HepG2 (cell line): ENCODE results near the gene UBR7. TPM values are rescaled to one million over a fixed set of nuclear protein-coding genes. Genes with fewer than 3 reads are reported as not detected.

Experiments used
- ATF4 ChIP-seq, 2 experiments: fragments of 450-650 bp in 1 of 2; sonication (generic) in 1 of 2; formaldehyde crosslinking; IDR thresholded peaks; 2 replicates each; pipeline versions ENCODE4 v1.5.0 to v1.8.0; 2020 to 2022; ENCODE audit warnings: mild to moderate bottlenecking in 1 of 2, missing genetic modification reagents in 1 of 2
- CCAR2 ChIP-seq: fragments of 200-400 bp; formaldehyde crosslinking; optimal IDR thresholded peaks from 2 replicates; pipeline ENCODE3; 2018; ENCODE audit warnings: low read depth, mild to moderate bottlenecking, low read length, moderate library complexity
- CREB3 ChIP-seq: sonication (generic); formaldehyde crosslinking; IDR thresholded peaks from 2 replicates; pipeline ENCODE4 v1.5.0; 2020; ENCODE audit warnings: missing genetic modification reagents
- CTCF ChIP-seq: sonication (generic); formaldehyde crosslinking; IDR thresholded peaks from 2 replicates; pipeline ENCODE4 v1.5.0; 2020; ENCODE audit warnings: mild to moderate bottlenecking, missing genetic modification reagents, moderate library complexity
- E2F2 ChIP-seq: sonication (generic); formaldehyde crosslinking; IDR thresholded peaks from 2 replicates; pipeline ENCODE4 v1.4.0; 2020; ENCODE audit warnings: missing genetic modification reagents, borderline replicate concordance
- FOXP4 ChIP-seq: sonication (generic); formaldehyde crosslinking; IDR thresholded peaks from 2 replicates; pipeline ENCODE4 v1.4.0; 2020; ENCODE audit warnings: missing genetic modification reagents
- GABPA ChIP-seq, 2 experiments: IDR thresholded peaks; 2 replicates each; pipeline ENCODE4 v1.6.1; 2011 to 2016; ENCODE audit warnings: low read depth in 2 of 2, low read length in 1 of 2, missing biosample characterization in 1 of 2, missing genetic modification characterization in 1 of 2
- KLF6 ChIP-seq: IDR thresholded peaks from 2 replicates; pipeline ENCODE4 v1.8.0; 2016; ENCODE audit warnings: missing biosample characterization, missing genetic modification reagents
- MED8 ChIP-seq: sonication (generic); formaldehyde crosslinking; IDR thresholded peaks from 2 replicates; pipeline ENCODE4 v1.8.1; 2023; ENCODE audit warnings: mild to moderate bottlenecking, missing genetic modification reagents; ENCODE audit not compliant: insufficient replicate concordance
- PCBP1 ChIP-seq: fragments of 200-400 bp; formaldehyde crosslinking; IDR thresholded peaks from 2 replicates; pipeline ENCODE4 v1.6.1; 2017; ENCODE audit warnings: mild to moderate bottlenecking, low read depth, low read length, borderline replicate concordance
- SNAPC2 ChIP-seq: sonication (generic); formaldehyde crosslinking; IDR thresholded peaks from 2 replicates; pipeline ENCODE4 v1.8.1; 2022; ENCODE audit warnings: mild to moderate bottlenecking, missing genetic modification reagents
- SP4 ChIP-seq: sonication (generic); formaldehyde crosslinking; IDR thresholded peaks from 2 replicates; pipeline ENCODE4 v1.8.1; 2023; ENCODE audit warnings: mild to moderate bottlenecking, missing genetic modification reagents
- TBP ChIP-seq: sonication (generic); formaldehyde crosslinking; IDR thresholded peaks from 2 replicates; pipeline ENCODE4 v1.5.0; 2020; ENCODE audit warnings: missing genetic modification reagents
- TFDP2 ChIP-seq: sonication (generic); formaldehyde crosslinking; IDR thresholded peaks from 2 replicates; pipeline ENCODE4 v1.4.0; 2020; ENCODE audit warnings: missing genetic modification reagents
- THAP7 ChIP-seq: sonication (generic); formaldehyde crosslinking; IDR thresholded peaks from 2 replicates; pipeline ENCODE4 v1.8.1; 2023; ENCODE audit warnings: mild to moderate bottlenecking, missing genetic modification reagents
- TMF1 ChIP-seq: sonication (generic); formaldehyde crosslinking; IDR thresholded peaks from 2 replicates; pipeline ENCODE4 v1.8.1; 2022; ENCODE audit warnings: low read depth, missing genetic modification reagents
- ZFP37 ChIP-seq: sonication (generic); formaldehyde crosslinking; IDR thresholded peaks from 2 replicates; pipeline ENCODE4 v1.4.0; 2020; ENCODE audit warnings: missing genetic modification reagents, borderline replicate concordance
- ZNF773 ChIP-seq: sonication (generic); formaldehyde crosslinking; IDR thresholded peaks from 2 replicates; pipeline ENCODE4 v1.4.0; 2020; ENCODE audit warnings: missing genetic modification reagents, borderline replicate concordance
- polyA plus RNA-seq, 8 experiments: library from polyadenylated mRNA; depleted of rRNA in 3 of 8; stranded (reverse) in 7 of 8; unstranded in 1 of 8; fragments of >200 nt; fragmentation: Illumina TruSeq in 4 of 8; extraction: Trizol in 4 of 8; gene quantifications; 2 replicates each; pipeline versions ENCODE4 v1.2.1 to v1.2.3, GENCODE V29; 2011 to 2016; ENCODE audit warnings: low read depth in 4 of 8, missing spikeins in 1 of 8, mixed read lengths in 1 of 8; ENCODE audit not compliant: insufficient read depth in 1 of 8
- total RNA-seq, 5 experiments: library from RNA; depleted of rRNA; stranded (reverse); fragments of >200 nt; fragmentation: Illumina TruSeq; extraction: Trizol; gene quantifications; 2 replicates each; pipeline ENCODE4 v1.2.3, GENCODE V29; 2016; ENCODE audit warnings: low read depth in 1 of 5

The UBR7 gene
- total and polyA plus RNA-seq, 2 of the 13 experiments (the other 11 are each of a cell fraction or from before 2014, with no cell fraction given) = 11.0 to 19.7 TPM

- peak; percentile 3 for TF ChIP-seq MED8 (CRISPR knock-in tag)
- peak; percentile 80 for TF ChIP-seq SP4
- peak; percentile 88 for TF ChIP-seq GABPA (IDR thresholded peaks at IDR 0.05; ENCODE audit: low read depth, low read length)
- peak; percentile 77 for TF ChIP-seq GABPA (CRISPR knock-in tag; IDR thresholded peaks at IDR 0.05; ENCODE audit: low read depth)
- 0 out of 2 replicates have a peak, but pooled peaks have one; percentile 45 for TF ChIP-seq KLF6 (CRISPR knock-in tag)
- TF ChIP-seq ZNF773 (CRISPR knock-in tag) = peak; percentile 46; the same call in 1 of the 2 replicates
- TF ChIP-seq CCAR2 = no peak
- TF ChIP-seq CREB3 (CRISPR knock-in tag) = peak; percentile 94
- TF ChIP-seq FOXP4 (CRISPR knock-in tag) = peak; percentile 24; the same call in 1 of the 2 replicates
- TF ChIP-seq E2F2 (CRISPR knock-in tag) = 0 out of 2 replicates have a peak, but pooled peaks have one; percentile 13
- no peak; a peak in 1 of 4 replicates for TF ChIP-seq ATF4 (CRISPR knock-in tag; IDR thresholded peaks at IDR 0.05)
- peak; percentile 51; the same call in 1 of the 2 replicates for TF ChIP-seq THAP7
- TF ChIP-seq PCBP1 = no peak
- TF ChIP-seq ZFP37 (CRISPR knock-in tag) = no peak
- TF ChIP-seq SNAPC2 (CRISPR knock-in tag) = no peak
- TF ChIP-seq CTCF (CRISPR knock-in tag) = peak; percentile 35; the same call in 1 of the 2 replicates
- peak; percentile 34 for TF ChIP-seq TFDP2 (CRISPR knock-in tag)
- no peak; the same call in 1 of the 2 replicates for TF ChIP-seq TMF1 (CRISPR knock-in tag)
- no peak for TF ChIP-seq TBP
Observed at GRCh38 chr14:93184391-93185348, 22.4 kb upstream of the UBR7 start, which contains the start of the genes LYSET and MOAP1 (continued).
